ENCODE measurements around the gene OR52E1.

DNA sequence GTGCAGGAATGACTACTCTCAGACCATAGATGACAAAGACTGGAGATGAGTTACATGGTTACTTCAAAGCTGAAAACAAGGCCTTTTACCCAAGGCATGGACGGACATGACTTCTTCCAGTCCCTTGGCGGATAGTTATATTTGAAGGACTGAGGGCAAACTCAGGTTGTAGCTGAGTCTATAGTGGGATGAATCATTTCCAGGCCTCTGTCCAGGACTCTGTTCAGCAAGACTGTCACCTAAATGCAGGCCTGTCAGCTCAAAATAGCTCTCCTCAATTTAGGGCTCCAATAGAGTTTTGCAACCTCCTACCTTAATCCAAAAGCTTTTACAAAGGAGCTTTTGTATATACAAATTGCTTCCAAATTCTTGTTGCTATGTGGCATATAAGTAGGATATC lies 47.4 kb upstream of the OR52E1 start:
- TF ChIP-seq, protein P1, sequence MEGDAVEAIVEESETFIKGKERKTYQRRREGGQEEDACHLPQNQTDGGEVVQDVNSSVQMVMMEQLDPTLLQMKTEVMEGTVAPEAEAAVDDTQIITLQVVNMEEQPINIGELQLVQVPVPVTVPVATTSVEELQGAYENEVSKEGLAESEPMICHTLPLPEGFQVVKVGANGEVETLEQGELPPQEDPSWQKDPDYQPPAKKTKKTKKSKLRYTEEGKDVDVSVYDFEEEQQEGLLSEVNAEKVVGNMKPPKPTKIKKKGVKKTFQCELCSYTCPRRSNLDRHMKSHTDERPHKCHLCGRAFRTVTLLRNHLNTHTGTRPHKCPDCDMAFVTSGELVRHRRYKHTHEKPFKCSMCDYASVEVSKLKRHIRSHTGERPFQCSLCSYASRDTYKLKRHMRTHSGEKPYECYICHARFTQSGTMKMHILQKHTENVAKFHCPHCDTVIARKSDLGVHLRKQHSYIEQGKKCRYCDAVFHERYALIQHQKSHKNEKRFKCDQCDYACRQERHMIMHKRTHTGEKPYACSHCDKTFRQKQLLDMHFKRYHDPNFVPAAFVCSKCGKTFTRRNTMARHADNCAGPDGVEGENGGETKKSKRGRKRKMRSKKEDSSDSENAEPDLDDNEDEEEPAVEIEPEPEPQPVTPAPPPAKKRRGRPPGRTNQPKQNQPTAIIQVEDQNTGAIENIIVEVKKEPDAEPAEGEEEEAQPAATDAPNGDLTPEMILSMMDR (IDR thresholded peaks at IDR 0.05; ENCODE audit: insufficient read depth, low read length, poor library complexity, severe bottlenecking) = no peak
- no peak for TF ChIP-seq EZH2phosphoT487 (conservative IDR thresholded peaks at IDR 0.05; ENCODE audit: low read length)
